ENCODE results near the gene S100A8.

S100A8 gene

DNA sequence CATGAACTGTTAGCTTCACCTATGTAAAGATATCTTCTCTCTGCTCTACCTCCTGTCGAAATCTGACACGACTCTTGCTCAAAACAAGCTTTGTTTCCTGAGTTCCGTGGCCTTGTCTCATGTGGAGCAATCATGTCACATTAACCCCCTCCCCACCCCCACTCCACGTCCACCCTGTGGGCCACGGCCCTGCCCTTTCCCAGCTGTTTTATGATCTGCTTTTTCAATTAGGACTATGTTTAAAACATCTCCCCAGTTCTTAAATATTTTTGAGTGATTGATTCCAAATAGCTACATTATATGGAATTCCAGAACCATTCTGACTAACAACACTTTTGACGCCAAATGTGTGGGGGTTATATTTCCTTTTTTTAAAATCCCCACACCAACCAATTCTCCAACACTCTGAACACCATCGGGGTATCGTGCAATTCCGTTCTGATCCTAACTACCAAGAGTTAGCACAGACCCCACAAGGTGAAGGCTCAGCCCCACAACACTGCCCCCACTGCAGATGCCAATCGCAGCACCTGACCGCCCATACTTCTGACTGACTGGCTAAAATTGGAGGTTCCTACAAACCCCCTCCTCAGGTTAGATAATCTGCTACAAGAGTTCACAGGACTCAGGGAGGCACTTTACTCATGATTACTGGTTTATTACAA lies 12.7 kb upstream of the S100A8 start:
- in situ Hi-C loops (cut with MboI; ENCODE audit: low pct_unique_long_range_greater_than_20kb, low sequenced_read_pairs, unreplicated experiment): no loop called here
- TF ChIP-seq, protein P1, sequence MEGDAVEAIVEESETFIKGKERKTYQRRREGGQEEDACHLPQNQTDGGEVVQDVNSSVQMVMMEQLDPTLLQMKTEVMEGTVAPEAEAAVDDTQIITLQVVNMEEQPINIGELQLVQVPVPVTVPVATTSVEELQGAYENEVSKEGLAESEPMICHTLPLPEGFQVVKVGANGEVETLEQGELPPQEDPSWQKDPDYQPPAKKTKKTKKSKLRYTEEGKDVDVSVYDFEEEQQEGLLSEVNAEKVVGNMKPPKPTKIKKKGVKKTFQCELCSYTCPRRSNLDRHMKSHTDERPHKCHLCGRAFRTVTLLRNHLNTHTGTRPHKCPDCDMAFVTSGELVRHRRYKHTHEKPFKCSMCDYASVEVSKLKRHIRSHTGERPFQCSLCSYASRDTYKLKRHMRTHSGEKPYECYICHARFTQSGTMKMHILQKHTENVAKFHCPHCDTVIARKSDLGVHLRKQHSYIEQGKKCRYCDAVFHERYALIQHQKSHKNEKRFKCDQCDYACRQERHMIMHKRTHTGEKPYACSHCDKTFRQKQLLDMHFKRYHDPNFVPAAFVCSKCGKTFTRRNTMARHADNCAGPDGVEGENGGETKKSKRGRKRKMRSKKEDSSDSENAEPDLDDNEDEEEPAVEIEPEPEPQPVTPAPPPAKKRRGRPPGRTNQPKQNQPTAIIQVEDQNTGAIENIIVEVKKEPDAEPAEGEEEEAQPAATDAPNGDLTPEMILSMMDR (IDR thresholded peaks at IDR 0.05; ENCODE audit: extremely low read depth, insufficient read depth, missing control alignments): no peak
- DNase-seq (ENCODE audit: low spot score): no peak

DNA sequence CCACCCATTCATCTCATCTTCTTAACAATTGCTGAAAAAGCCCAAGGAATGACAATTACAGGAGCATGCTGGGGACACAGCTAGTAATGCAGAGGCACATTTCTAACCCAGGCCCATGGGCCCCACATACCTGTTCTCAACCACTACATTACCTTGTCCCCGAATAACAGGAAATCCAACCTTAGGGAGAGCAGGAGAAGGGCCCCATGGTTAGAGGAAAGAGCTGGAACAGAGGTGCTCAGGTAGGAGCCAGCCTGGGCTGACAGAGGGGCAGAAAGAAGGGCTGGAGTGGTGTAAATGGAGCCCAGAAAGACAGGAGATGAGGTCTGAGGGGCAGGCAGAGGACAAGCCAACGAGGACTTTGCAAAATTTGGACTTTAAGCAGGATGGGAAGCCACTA lies 11.4 kb upstream of the S100A8 start:
- TF ChIP-seq, protein P1 (IDR thresholded peaks at IDR 0.05; ENCODE audit: extremely low read depth, insufficient read depth, missing control alignments): no peak

DNA sequence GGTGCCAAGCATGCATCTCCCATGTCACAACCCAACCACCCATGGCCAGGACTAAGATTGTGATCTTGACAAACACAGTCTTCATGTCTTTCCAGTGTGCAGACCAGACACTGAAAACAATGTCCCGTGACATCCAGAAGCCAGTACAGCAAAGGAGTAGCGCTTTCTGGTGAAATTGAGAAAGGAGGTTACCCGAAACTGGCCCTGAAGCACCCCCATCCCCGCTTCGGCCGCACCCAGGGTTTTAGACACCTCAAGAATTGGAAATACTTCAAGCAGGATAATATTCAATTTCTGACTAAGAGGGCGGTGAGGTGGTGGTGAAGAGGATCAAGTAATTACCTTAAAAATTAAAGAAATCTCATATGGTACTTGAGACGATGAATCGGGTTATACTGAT lies 10.6 kb upstream of the S100A8 start:
- TF ChIP-seq, protein P1 (IDR thresholded peaks at IDR 0.05; ENCODE audit: extremely low read depth, insufficient read depth, missing control alignments): no peak
- DNase-seq (ENCODE audit: low spot score): no peak
- in situ Hi-C loops (cut with MboI; ENCODE audit: low pct_unique_long_range_greater_than_20kb, low sequenced_read_pairs, unreplicated experiment): no loop called here

More for the DNA sequence above, 11.4 kb upstream of the S100A8 start:
- DNase-seq (ENCODE audit: low spot score): no peak
- in situ Hi-C loops (cut with MboI; ENCODE audit: low pct_unique_long_range_greater_than_20kb, low sequenced_read_pairs, unreplicated experiment): no loop called here

DNA sequence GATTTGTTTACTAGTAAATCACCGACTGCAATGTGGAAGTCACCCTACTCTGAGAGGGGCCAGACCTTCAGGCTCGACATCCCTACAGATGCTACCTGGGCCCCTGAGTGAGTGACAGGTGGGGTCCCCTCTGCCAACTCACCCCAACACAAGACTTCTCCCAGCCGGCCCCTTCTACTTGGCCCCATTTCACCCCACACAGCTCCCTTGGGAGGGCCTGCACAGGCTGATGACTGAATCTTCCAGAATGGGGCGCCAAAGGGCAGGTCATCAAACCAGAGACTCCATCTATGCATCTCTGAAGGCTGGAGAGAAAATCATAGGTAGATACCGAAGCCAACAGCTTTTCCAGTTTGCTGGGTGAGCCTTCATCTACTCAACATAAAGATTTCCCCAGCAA lies 9.4 kb upstream of the S100A8 start:
- TF ChIP-seq, protein P1 (IDR thresholded peaks at IDR 0.05; ENCODE audit: extremely low read depth, insufficient read depth, missing control alignments): peak; percentile 22
- in situ Hi-C loops (cut with MboI; ENCODE audit: low pct_unique_long_range_greater_than_20kb, low sequenced_read_pairs, unreplicated experiment): no loop called here
- no peak for DNase-seq (ENCODE audit: low spot score)

DNA sequence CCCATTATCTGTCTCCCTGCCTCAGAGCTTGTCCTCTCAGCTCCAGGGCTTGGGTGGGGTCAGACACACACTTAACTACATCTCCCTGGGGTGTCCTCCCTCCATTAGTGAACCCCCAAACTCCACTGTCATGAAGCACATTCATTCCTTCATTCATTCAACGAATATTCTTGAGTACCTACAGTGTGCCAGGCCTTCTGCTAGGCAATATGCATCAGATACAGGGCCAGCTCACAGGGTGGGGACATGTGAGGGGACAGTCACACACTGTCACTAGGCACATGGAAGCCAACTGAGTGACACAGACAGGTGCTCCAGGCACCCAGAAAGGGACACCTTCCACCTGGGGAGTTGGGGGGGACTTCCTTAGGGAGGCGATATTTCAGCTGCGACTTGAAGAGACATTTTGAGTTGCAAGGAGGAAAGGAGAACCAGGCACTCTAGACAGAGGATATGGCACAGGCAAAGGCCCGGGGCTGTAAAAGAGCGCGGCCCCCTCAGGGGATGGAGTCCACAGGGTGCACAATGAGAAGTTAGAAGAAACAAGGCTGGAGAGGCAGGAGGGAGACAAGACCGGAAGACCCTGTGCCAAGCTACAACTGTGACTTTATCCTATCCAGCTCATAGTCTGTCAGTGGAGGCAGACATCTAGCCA lies 8.7 kb upstream of the S100A8 start:
- TF ChIP-seq, protein P1 (IDR thresholded peaks at IDR 0.05; ENCODE audit: extremely low read depth, insufficient read depth, missing control alignments): no peak
- no peak for DNase-seq (ENCODE audit: low spot score)
- in situ Hi-C loops (cut with MboI; ENCODE audit: low pct_unique_long_range_greater_than_20kb, low sequenced_read_pairs, unreplicated experiment): no loop called here

DNA sequence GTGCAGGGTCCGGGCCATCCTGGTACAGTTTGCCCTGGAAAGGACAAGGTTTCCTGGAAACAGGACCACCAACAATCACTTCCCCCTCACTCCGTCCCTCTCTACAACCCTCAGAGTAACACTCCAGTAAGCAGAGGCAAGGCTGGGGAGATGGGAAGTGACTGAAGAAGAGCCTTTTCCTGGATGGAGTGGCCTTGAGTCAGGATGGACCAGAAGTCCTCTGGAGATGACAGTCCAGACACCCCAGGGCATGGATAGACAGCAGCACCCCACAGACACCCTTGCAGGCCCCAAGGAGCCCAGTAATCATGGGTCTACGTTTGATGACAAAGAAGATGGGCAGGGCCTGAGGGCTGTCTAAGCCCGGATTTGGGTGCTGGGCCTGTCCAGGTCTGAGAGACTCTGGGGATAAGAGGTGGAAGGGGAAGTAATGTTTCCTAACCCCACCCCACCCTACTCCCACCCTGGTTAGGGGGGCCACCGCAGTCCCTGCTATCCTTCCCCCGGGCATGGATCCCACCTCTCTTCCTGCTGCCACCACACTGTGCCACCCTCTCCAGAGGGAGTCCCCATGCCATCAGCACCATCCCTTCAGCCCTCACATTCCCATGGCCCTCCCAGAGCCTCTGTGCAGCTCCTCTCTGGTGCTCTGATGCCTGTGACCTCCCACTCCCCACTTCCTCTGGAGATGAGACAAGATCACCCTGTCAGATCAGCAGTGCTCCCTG lies 7.2 kb upstream of the S100A8 start:
- TF ChIP-seq, protein P1 (IDR thresholded peaks at IDR 0.05; ENCODE audit: extremely low read depth, insufficient read depth, missing control alignments): no peak
- no peak for DNase-seq (ENCODE audit: low spot score)
- in situ Hi-C loops (cut with MboI; ENCODE audit: low pct_unique_long_range_greater_than_20kb, low sequenced_read_pairs, unreplicated experiment): no loop called here
